Keratinocyte (primary cell): ENCODE results near the gene RANBP6. TPM values are rescaled to one million over a fixed set of nuclear protein-coding genes. Genes with fewer than 3 reads are reported as not detected.

Experiments
- DNase-seq: peaks from one replicate; pipeline ENCODE4 v3.0.0-alpha.2; 2011; ENCODE audit warnings: low read depth, missing footprints, low spot score
- FAIRE-seq: peaks from 2 replicates; lab custom pipeline; 2011; peaks lifted over from hg19 to GRCh38; lab: Jason Lieb, UNC
- H2AFZ ChIP-seq: 2 replicates; pipeline ENCODE4 v1.6.0; 2012; ENCODE audit warnings: low read length, control low read depth, inconsistent platforms; ENCODE audit not compliant: control insufficient read depth
- H3K27ac ChIP-seq: 2 replicates; pipeline ENCODE4 v1.5.1; 2011; ENCODE audit warnings: low read length; ENCODE audit not compliant: control insufficient read depth, insufficient read depth
- H3K27me3 ChIP-seq: 3 replicates; pipeline ENCODE4 v1.6.0; 2011; ENCODE audit warnings: low read length; ENCODE audit not compliant: control insufficient read depth, insufficient read depth; ENCODE audit errors: extremely low read depth
- H3K36me3 ChIP-seq, 2 experiments: 2 replicates in 1 of 2; 3 replicates in 1 of 2; pipeline ENCODE4 v1.5.1; 2011; ENCODE audit warnings: low read length in 2 of 2, mild to moderate bottlenecking in 1 of 2; ENCODE audit not compliant: control insufficient read depth in 2 of 2, insufficient read depth in 2 of 2; ENCODE audit errors: extremely low read depth in 1 of 2
- H3K4me1 ChIP-seq: 3 replicates; pipeline ENCODE4 v1.5.1; 2011; ENCODE audit warnings: low read length; ENCODE audit not compliant: control insufficient read depth, insufficient read depth; ENCODE audit errors: extremely low read depth
- H3K4me2 ChIP-seq: 3 replicates; pipeline ENCODE4 v1.6.0; 2011; ENCODE audit warnings: low read depth, low read length; ENCODE audit not compliant: control insufficient read depth, insufficient read depth; ENCODE audit errors: extremely low read depth
- H3K4me3 ChIP-seq, 3 experiments: fragments of 200-600 bp in 1 of 3; sonication (generic) in 1 of 3; 2 replicates in 2 of 3; 3 replicates in 1 of 3; pipeline ENCODE4 v1.5.1; 2011 to 2016; ENCODE audit warnings: low read length in 3 of 3, mild to moderate bottlenecking in 3 of 3, control low read depth in 2 of 3, inconsistent platforms in 1 of 3, low read depth in 1 of 3, mixed read lengths in 1 of 3, mixed run types in 1 of 3, moderate library complexity in 1 of 3; ENCODE audit not compliant: control insufficient read depth in 2 of 3, insufficient read depth in 2 of 3; ENCODE audit errors: extremely low read depth in 1 of 3
- H3K79me2 ChIP-seq: 2 replicates; pipeline ENCODE4 v1.6.0; 2012; ENCODE audit warnings: low read length; ENCODE audit not compliant: control insufficient read depth, insufficient read depth
- H3K9ac ChIP-seq: 3 replicates; pipeline ENCODE4 v1.6.0; 2011; ENCODE audit warnings: low read length; ENCODE audit not compliant: control insufficient read depth, insufficient read depth; ENCODE audit errors: extremely low read depth
- H3K9me1 ChIP-seq: 3 replicates; pipeline ENCODE4 v1.6.0; 2011; ENCODE audit warnings: low read length; ENCODE audit not compliant: control insufficient read depth, insufficient read depth; ENCODE audit errors: extremely low read depth
- H3K9me3 ChIP-seq: 2 replicates; pipeline ENCODE4 v1.5.1; 2012; ENCODE audit warnings: low read depth, low read length; ENCODE audit not compliant: control insufficient read depth
- H4K20me1 ChIP-seq: 3 replicates; pipeline ENCODE4 v1.6.0; 2011; ENCODE audit warnings: low read length; ENCODE audit not compliant: control insufficient read depth, insufficient read depth; ENCODE audit errors: extremely low read depth
- EZH2 ChIP-seq: IDR thresholded peaks from one replicate; pipeline ENCODE4 v1.6.1; 2012; ENCODE audit warnings: inconsistent platforms, mild to moderate bottlenecking, low read length, moderate library complexity
- dilution Hi-C: fragments of 300-500 bp; cut with MboI; formaldehyde crosslinking; loops from one replicate; pipeline ENCODE4 v1.7.0; 2020; ENCODE audit warnings: low sequenced_read_pairs; ENCODE audit not compliant: extremely low pct_ligation_motif_present
- polyA plus RNA-seq, 5 experiments: library from polyadenylated mRNA; depleted of rRNA in 3 of 5; stranded (reverse) in 3 of 5; stranded (forward) in 1 of 5; unstranded in 1 of 5; fragments of >200 nt; gene quantifications; 1 replicate in 1 of 5; 2 replicates in 3 of 5; 3 replicates in 1 of 5; pipeline versions ENCODE4 v1.2.1 to v1.2.3, GENCODE V29; 2011 to 2012; ENCODE audit warnings: missing spikeins in 2 of 5, low read depth in 1 of 5, low replicate concordance in 1 of 5
- small RNA-seq, 3 experiments: library from RNA; depleted of rRNA; stranded (forward); fragments of <200 nt; gene quantifications; one replicate each; pipeline ENCODE3, GENCODE V24; 2012; ENCODE audit warnings: low read depth in 3 of 3, low replicate concordance in 1 of 3; ENCODE audit not compliant: insufficient read length in 3 of 3
- TF ChIP-seq, protein P1 (sequence below), 3 experiments: IDR thresholded peaks in 1 of 3; conservative IDR thresholded peaks in 1 of 3; optimal IDR thresholded peaks in 1 of 3; 2 replicates in 2 of 3; 3 replicates in 1 of 3; pipeline versions ENCODE3 to v1.5.1; 2011; ENCODE audit warnings: low read length in 3 of 3, mild to moderate bottlenecking in 3 of 3, moderate library complexity in 2 of 3, control low read depth in 1 of 3, inconsistent platforms in 1 of 3; ENCODE audit not compliant: insufficient read depth in 2 of 3; ENCODE audit errors: extremely low read depth in 1 of 3

Gene RANBP6
- polyA plus RNA-seq, 1 donor (not counting 4 experiments of a cell fraction or from before 2014, with no cell fraction given) = 14.7 TPM

DNA sequence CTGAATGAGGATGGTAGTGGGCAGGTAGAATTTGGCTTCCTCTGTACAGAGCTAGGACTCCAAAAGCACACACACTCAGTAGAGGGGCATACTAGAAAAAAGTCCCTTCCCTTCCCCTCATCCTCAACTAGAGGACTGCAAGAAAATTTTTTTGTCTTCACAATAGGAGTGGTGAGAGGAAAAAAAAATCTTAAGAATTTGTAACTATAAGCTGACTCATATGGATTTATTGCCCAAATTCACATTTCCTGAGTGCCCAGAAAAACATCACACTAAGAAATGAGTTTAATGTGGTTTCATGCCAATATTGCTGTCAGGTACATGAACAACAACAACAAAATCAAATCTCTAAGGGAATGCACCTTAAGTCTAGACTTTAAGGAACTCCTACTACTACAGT lies 43.7 kb downstream of the RANBP6 start:
- no peaks in the 10 kb centered on the region for H3K9me1 ChIP-seq
- no peak overlapping the region for H3K4me3 ChIP-seq
- H2AFZ ChIP-seq = no peak overlapping the region
- no peaks in the 10 kb centered on the region for H3K79me2 ChIP-seq
- no peaks in the 10 kb centered on the region for H3K9me3 ChIP-seq
- no peaks in the 10 kb centered on the region for H4K20me1 ChIP-seq
- H3K36me3 ChIP-seq = peaks cover 0 to 3% of the 10 kb centered on the region in 2 experiments
- no peak overlapping the region for H3K4me2 ChIP-seq
- H3K27ac ChIP-seq = no peak overlapping the region
- no peak for FAIRE-seq
- peaks cover 4% of the 10 kb centered on the region for H3K4me1 ChIP-seq
- dilution Hi-C loops = no loop called here
- no peaks in the 10 kb centered on the region for H3K27me3 ChIP-seq
- H3K9ac ChIP-seq = no peak overlapping the region
- TF ChIP-seq, protein P1, sequence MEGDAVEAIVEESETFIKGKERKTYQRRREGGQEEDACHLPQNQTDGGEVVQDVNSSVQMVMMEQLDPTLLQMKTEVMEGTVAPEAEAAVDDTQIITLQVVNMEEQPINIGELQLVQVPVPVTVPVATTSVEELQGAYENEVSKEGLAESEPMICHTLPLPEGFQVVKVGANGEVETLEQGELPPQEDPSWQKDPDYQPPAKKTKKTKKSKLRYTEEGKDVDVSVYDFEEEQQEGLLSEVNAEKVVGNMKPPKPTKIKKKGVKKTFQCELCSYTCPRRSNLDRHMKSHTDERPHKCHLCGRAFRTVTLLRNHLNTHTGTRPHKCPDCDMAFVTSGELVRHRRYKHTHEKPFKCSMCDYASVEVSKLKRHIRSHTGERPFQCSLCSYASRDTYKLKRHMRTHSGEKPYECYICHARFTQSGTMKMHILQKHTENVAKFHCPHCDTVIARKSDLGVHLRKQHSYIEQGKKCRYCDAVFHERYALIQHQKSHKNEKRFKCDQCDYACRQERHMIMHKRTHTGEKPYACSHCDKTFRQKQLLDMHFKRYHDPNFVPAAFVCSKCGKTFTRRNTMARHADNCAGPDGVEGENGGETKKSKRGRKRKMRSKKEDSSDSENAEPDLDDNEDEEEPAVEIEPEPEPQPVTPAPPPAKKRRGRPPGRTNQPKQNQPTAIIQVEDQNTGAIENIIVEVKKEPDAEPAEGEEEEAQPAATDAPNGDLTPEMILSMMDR (optimal IDR thresholded peaks at IDR 0.05 in 1 of 3, IDR thresholded peaks at IDR 0.05 in 1 of 3, conservative IDR thresholded peaks at IDR 0.05 in 1 of 3; ENCODE audit: extremely low read depth in 1 of 3, insufficient read depth in 2 of 3, low read length in 3 of 3) = no peak
- no peak for TF ChIP-seq EZH2
- DNase-seq = no peak

Small RNA genes within 50 kb of the gene (small RNA-seq; reads per million reads assigned to genes)
- gene MIR4665 = 0 reads per million in 3 experiments

Other genes with a start within 250 kb of the RANBP6 start
- 18.2 to 30.2 TPM (median 27.0 TPM) in 3 replicates for gene ERMP1, start 182.5 kb downstream of the RANBP6 start, polyA plus RNA-seq
- gene MLANA, start 124.7 kb downstream of the RANBP6 start, polyA plus RNA-seq = not detected in 3 replicates
- gene IL33, start 200.2 kb upstream of the RANBP6 start, polyA plus RNA-seq = 1.6 to 33.2 TPM (median 7.8 TPM) in 3 replicates